GM23248 (cell line): ENCODE results near the gene CFAP43.

Source experiments
- EZH2 ChIP-seq: fragments of 200-600 bp; sonication (generic); IDR thresholded peaks from 2 replicates; pipeline ENCODE4 v1.6.1; 2018; ENCODE audit warnings: antibody characterized with exemption, mild to moderate bottlenecking; ENCODE audit not compliant: insufficient read depth, poor library complexity, severe bottlenecking
- EZH2phosphoT487 ChIP-seq: fragments of 200-600 bp; sonication (generic); IDR thresholded peaks from 2 replicates; pipeline ENCODE4 v1.6.1; 2018; ENCODE audit warnings: antibody characterized with exemption, moderate library complexity, mild to moderate bottlenecking, low read depth; ENCODE audit not compliant: insufficient read depth

- TF ChIP-seq EZH2phosphoT487 (no peak), EZH2 (no peak)
Observed at GRCh38 chr10:104197364-104197763, 34.8 kb downstream of the CFAP43 start.
